Measurements from ENCODE around the gene BTBD1.

The BTBD1 gene

GRCh38 chr15:83030021-83030420 is 37.0 kb downstream of the BTBD1 start:
- TF ChIP-seq, protein P1, sequence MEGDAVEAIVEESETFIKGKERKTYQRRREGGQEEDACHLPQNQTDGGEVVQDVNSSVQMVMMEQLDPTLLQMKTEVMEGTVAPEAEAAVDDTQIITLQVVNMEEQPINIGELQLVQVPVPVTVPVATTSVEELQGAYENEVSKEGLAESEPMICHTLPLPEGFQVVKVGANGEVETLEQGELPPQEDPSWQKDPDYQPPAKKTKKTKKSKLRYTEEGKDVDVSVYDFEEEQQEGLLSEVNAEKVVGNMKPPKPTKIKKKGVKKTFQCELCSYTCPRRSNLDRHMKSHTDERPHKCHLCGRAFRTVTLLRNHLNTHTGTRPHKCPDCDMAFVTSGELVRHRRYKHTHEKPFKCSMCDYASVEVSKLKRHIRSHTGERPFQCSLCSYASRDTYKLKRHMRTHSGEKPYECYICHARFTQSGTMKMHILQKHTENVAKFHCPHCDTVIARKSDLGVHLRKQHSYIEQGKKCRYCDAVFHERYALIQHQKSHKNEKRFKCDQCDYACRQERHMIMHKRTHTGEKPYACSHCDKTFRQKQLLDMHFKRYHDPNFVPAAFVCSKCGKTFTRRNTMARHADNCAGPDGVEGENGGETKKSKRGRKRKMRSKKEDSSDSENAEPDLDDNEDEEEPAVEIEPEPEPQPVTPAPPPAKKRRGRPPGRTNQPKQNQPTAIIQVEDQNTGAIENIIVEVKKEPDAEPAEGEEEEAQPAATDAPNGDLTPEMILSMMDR (conservative IDR thresholded peaks at IDR 0.05; ENCODE audit: low read depth, low read length): no peak
- no peak overlapping the region for H3K4me3 ChIP-seq (ENCODE audit: low read depth, low read length)
- peak; percentile 77 for DNase-seq (ENCODE audit: low read depth)

DNA sequence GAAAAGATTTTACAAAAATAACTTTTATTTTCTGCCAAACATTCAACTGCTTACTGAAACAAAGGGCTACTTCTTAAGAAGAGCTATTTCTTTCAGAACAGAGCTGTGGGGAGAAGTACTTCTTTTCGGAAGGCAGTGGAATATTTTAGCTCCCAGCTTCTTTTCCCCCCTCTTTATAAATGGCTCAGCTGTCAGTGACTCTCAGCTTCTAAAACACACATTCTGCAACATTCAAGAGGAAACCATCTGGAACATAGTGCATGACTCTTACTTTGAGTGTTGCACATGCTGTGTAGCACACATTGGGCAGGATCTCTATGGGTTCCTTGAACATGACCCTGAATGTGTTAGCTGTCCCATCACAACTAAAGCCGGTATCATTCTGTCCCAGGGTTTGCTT is 48.6 kb downstream of the BTBD1 start:
- H3K4me3 ChIP-seq (ENCODE audit: low read depth, low read length): no peak overlapping the region
- DNase-seq (ENCODE audit: low read depth): peak; percentile 13
- TF ChIP-seq, protein P1 (conservative IDR thresholded peaks at IDR 0.05; ENCODE audit: low read depth, low read length): no peak

DNA sequence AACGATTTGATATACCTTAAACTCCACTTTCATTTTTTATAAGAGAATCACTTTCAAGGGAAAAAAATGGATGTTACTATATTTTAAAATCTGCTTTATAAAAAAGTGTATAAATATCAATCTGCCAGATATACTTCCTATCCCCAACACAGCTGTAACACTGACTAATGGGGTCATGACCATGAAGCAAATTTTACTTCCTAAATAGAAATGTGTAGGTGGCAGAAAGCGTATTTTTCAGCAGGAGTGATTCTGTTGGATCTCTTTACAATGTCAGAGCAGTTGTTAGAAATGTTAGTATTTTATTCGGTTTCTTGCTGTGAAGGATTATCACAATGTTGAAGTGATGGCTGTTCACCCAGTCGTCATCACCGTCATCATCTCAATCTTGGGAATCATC is 50.1 kb downstream of the BTBD1 start:
- peak; percentile 32 for DNase-seq (ENCODE audit: low read depth)
- TF ChIP-seq, protein P1 (conservative IDR thresholded peaks at IDR 0.05; ENCODE audit: low read depth, low read length): no peak
- no peak overlapping the region for H3K4me3 ChIP-seq (ENCODE audit: low read depth, low read length)

GRCh38 chr15:83015361-83015760 is 51.7 kb downstream of the BTBD1 start:
- no peak overlapping the region for H3K4me3 ChIP-seq (ENCODE audit: low read depth, low read length)
- no peak for DNase-seq (ENCODE audit: low read depth)
- TF ChIP-seq, protein P1 (conservative IDR thresholded peaks at IDR 0.05; ENCODE audit: low read depth, low read length): no peak

GRCh38 chr15:83014205-83014653 is 52.8 kb downstream of the BTBD1 start:
- TF ChIP-seq, protein P1 (conservative IDR thresholded peaks at IDR 0.05; ENCODE audit: low read depth, low read length): no peak
- no peak overlapping the region for H3K4me3 ChIP-seq (ENCODE audit: low read depth, low read length)
- no peak for DNase-seq (ENCODE audit: low read depth)

DNA sequence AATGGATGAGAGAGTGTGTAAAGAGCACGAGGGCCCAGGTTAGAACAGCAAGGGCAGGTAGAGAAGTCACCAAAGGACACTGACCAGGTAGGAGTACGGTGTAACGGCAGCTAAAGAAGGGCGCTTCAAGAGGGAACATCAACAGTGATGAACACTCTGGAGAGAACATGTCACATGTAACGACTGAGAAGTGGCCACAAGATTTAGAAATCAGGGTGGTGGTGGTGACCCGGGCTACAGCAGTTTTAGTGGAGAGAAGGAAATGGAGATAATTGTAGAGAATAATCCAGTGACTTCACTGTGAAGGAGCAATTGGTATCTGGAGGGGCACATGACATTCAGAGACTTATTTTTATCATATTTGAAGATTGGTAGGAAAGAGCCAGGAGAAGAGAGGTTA is 54.4 kb downstream of the BTBD1 start:
- TF ChIP-seq, protein P1 (conservative IDR thresholded peaks at IDR 0.05; ENCODE audit: low read depth, low read length): no peak

GRCh38 chr15:83012076-83012426 is 55.0 kb downstream of the BTBD1 start:
- H3K4me3 ChIP-seq (ENCODE audit: low read depth, low read length): peak overlapping the region; percentile 99
- no peak for DNase-seq (ENCODE audit: low read depth)

More for the DNA sequence above, 54.4 kb downstream of the BTBD1 start:
- DNase-seq (ENCODE audit: low read depth): no peak
- no peak overlapping the region for H3K4me3 ChIP-seq (ENCODE audit: low read depth, low read length)

More at GRCh38 chr15:83012076-83012426, 55.0 kb downstream of the BTBD1 start:
- TF ChIP-seq, protein P1 (conservative IDR thresholded peaks at IDR 0.05; ENCODE audit: low read depth, low read length): no peak

Measured in choroid plexus epithelial cell (primary cell).